Progenitor cell of endocrine pancreas (in vitro differentiated cells): ENCODE results near the gene EPG5. TPM values are rescaled to one million over a fixed set of nuclear protein-coding genes. Genes with fewer than 3 reads are reported as not detected.

Experiments used
- DNase-seq: peaks from one replicate; pipeline ENCODE4 v3.0.0; 2021; ENCODE audit warnings: low spot score; ENCODE audit not compliant: unreplicated experiment
- H3K27ac Mint-ChIP-seq: 2 replicates; pipeline ENCODE4 v1.8.0; 2021; ENCODE audit warnings: mild to moderate bottlenecking, moderate library complexity, mixed read lengths
- H3K27me3 Mint-ChIP-seq: 2 replicates; pipeline ENCODE4 v1.8.0; 2021; ENCODE audit warnings: mixed read lengths
- H3K36me3 Mint-ChIP-seq: 2 replicates; pipeline ENCODE4 v1.8.0; 2022; ENCODE audit warnings: mixed read lengths; ENCODE audit not compliant: insufficient read depth
- H3K4me1 Mint-ChIP-seq: 2 replicates; pipeline ENCODE4 v1.8.0; 2021; ENCODE audit warnings: low read depth, mixed read lengths
- H3K4me3 Mint-ChIP-seq: 2 replicates; pipeline ENCODE4 v1.8.0; 2021; ENCODE audit warnings: low read depth, mild to moderate bottlenecking, moderate library complexity, mixed read lengths
- H3K9me3 Mint-ChIP-seq: 2 replicates; pipeline ENCODE4 v1.8.0; 2021; ENCODE audit warnings: low read depth, mixed read lengths
- total RNA-seq: library from RNA; stranded (reverse); gene quantifications from 2 replicates; pipeline ENCODE4 v1.2.1, GENCODE V29; 2021
- TF ChIP-seq, protein P1 (sequence below): fragments of 200-600 bp; sonication (generic); IDR thresholded peaks from one replicate; pipeline ENCODE4 v1.5.0; 2021; ENCODE audit warnings: antibody characterized with exemption, mild to moderate bottlenecking; ENCODE audit not compliant: unreplicated experiment

The EPG5 gene
- total RNA-seq, 1 donor from 2014 or later: 35.3 TPM

DNA sequence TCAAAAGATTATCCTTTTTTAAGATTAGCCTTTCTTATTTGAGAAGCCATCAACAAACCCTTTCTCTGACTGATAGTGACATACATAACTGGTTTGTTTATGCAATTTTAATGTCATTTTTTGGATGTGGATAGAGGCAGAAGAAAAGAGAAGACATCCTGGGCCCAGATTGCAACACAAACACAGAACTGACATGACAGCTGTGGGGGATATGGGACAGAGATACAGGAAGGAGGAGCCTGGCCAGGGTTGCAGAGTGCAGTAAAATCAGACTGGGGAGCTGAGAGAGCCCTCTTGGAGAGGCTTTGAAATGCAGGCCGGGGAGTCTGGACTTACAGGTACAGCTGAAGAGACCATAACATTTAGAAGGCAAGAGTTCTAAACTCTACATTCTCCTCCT lies 76.5 kb downstream of the EPG5 start:
- no peaks in the 10 kb centered on the region for H3K27me3 Mint-ChIP-seq
- H3K27ac Mint-ChIP-seq: no peak overlapping the region
- peaks cover 6% of the 10 kb centered on the region for H3K4me1 Mint-ChIP-seq
- no peak for DNase-seq
- no peak overlapping the region for H3K4me3 Mint-ChIP-seq
- TF ChIP-seq, protein P1, sequence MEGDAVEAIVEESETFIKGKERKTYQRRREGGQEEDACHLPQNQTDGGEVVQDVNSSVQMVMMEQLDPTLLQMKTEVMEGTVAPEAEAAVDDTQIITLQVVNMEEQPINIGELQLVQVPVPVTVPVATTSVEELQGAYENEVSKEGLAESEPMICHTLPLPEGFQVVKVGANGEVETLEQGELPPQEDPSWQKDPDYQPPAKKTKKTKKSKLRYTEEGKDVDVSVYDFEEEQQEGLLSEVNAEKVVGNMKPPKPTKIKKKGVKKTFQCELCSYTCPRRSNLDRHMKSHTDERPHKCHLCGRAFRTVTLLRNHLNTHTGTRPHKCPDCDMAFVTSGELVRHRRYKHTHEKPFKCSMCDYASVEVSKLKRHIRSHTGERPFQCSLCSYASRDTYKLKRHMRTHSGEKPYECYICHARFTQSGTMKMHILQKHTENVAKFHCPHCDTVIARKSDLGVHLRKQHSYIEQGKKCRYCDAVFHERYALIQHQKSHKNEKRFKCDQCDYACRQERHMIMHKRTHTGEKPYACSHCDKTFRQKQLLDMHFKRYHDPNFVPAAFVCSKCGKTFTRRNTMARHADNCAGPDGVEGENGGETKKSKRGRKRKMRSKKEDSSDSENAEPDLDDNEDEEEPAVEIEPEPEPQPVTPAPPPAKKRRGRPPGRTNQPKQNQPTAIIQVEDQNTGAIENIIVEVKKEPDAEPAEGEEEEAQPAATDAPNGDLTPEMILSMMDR: no peak
- no peaks in the 10 kb centered on the region for H3K9me3 Mint-ChIP-seq
- H3K36me3 Mint-ChIP-seq: peaks cover 16% of the 10 kb centered on the region

DNA sequence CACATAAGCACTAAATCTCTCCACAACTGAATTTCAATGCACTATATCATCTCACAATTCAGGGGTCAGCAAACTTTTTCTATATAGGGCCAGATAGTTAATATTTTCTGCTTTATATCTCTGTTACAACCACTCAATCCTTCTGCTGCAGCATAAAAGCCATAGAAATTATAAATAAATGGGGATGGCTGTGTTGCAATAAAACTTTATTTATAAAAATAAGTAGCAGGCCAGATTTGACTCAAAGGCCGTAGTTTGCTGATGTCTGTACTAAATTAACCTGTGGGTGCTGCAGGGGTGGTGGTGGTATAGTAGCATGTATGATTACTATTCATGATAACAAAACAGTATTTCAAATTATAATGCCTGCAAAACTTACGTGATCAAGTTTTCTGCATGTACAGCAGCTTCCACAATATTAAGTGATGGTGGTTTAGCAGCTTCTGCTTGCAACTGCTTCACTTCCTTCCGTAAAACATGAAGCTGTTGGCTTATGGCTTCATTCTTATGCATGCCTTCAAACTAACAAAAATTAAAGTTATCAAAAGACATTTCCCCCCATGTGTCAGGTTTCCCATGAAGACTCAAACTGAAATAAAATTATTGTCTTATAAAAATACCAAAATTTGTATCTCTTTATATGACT lies 77.6 kb downstream of the EPG5 start:
- Mint-ChIP-seq H3K9me3 (no peaks in the 10 kb centered on the region), H3K4me3 (no peak overlapping the region), H3K36me3 (peaks cover 10% of the 10 kb centered on the region), H3K4me1 (peaks cover under 1% of the 10 kb centered on the region), H3K27ac (no peak overlapping the region), H3K27me3 (no peaks in the 10 kb centered on the region)
- TF ChIP-seq, protein P1: no peak
- DNase-seq: no peak

DNA sequence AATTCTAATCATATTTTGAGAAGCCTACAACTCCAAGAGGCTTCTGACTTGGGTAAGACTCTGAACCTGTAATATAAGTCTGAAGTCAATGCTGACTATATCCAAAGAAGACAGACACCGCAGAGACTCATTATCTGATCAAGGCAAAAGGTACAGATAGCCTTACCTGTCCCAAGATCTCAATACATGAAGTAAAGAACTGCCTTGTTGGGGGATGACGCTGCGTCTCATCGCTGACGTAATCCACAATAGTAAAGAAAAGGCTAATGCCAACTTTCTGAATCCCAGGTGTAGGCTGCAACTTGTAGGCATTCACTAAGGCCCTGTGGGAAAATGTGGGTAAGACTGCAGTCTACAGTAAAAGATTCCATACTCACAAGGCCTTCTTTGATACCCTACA lies 79.5 kb downstream of the EPG5 start:
- Mint-ChIP-seq H3K36me3 (peaks cover 13% of the 10 kb centered on the region), H3K4me1 (no peaks in the 10 kb centered on the region), H3K9me3 (no peaks in the 10 kb centered on the region), H3K4me3 (no peak overlapping the region), H3K27me3 (no peaks in the 10 kb centered on the region), H3K27ac (no peak overlapping the region)
- no peak for DNase-seq
- TF ChIP-seq, protein P1: no peak

DNA sequence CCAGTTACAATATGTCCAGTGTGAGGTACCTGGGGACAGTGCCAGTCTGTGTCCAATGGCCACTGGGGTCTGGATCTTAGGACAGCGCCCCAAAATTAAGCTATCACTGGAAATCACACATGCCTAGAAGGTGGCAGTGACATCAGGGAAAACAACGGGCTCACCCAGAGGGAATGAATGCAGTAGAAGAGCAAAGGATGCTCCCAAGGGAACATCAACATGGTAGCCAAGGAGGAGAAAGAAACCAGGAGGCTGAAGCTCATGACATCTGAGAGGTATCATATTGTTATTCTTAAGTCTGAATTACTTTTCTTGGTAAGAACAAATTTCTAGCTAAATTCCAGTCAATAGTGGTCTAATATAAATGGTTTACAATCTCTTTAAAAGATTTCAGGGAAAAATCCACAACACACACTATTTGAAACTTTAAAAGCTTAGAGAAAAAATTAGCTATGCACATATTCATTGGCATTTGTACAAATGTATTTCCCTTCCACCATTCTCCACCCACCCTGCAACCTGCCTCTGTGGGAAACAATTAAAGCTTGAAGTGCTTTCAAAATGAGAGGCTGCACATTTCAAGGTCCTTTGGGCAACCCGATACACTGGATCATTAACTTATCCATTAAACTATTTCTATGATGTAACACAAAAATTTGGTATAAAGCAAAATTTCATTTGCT lies 86.1 kb downstream of the EPG5 start:
- no peak overlapping the region for H3K27ac Mint-ChIP-seq
- H3K36me3 Mint-ChIP-seq: peaks cover 12% of the 10 kb centered on the region
- TF ChIP-seq, protein P1: no peak
- no peaks in the 10 kb centered on the region for H3K4me1 Mint-ChIP-seq
- no peak for DNase-seq
- no peak overlapping the region for H3K4me3 Mint-ChIP-seq
- no peaks in the 10 kb centered on the region for H3K27me3 Mint-ChIP-seq
- H3K9me3 Mint-ChIP-seq: no peaks in the 10 kb centered on the region

DNA sequence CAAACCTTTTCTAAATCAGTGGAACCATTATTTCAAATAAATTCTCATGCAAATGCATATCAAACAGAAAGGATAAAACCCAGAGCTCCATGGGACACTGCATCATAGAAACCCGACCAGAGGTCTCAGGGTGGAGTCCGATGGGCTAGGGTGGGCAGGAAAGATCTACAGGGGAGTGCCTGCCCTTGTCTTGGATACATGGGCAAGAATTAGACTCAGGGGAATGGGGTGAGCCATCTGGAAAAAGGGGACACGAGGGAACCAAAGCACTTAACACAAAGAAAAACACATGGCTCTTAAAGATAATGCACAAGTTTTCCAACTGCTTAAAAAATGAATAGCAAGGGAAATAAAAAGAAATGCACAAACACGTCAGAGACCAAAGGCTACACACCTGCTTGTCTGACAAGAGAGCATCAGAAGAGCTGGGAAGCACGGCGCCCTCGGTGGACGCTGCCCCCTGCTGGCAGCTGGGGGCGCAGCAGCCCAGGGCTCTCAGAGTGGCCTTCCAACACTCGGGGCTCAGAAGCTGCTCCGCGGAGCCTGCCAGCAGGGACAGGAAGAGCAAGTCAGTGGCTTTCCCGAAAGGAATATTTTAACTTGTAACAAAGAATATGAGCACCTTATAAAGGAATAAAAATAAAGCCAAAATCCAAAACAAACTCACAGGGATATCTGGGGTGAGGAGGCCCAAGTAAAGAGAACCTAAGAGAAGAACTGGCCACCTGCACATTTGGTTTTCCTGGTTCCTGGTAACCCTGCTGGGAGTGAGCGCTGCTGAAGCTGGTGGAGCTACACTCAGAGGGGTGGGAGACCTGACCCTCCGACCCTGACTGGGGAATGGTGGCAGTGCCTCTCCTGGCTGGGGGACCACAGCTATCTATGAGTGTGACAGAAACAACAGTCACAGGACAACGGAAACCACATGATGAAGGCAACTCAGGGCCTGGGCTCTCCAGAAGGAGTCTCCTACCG lies 87.2 kb downstream of the EPG5 start:
- H3K27ac Mint-ChIP-seq: peak overlapping the region; percentile 79
- H3K4me1 Mint-ChIP-seq: no peaks in the 10 kb centered on the region
- TF ChIP-seq, protein P1: peak; percentile 100
- peak; percentile 69 for DNase-seq
- peaks cover 4% of the 10 kb centered on the region for H3K9me3 Mint-ChIP-seq
- no peak overlapping the region for H3K4me3 Mint-ChIP-seq
- H3K36me3 Mint-ChIP-seq: peaks cover 19% of the 10 kb centered on the region
- no peaks in the 10 kb centered on the region for H3K27me3 Mint-ChIP-seq
